ENCODE measurements around the gene ABLIM2. TPM values are rescaled to one million over a fixed set of nuclear protein-coding genes. Genes with fewer than 3 reads are reported as not detected.

ABLIM2 gene
- total and polyA plus RNA-seq, 2 experiments from 2014 or later: 1.5 to 4.3 TPM

- TF ChIP-seq ETS1 (IDR thresholded peaks at IDR 0.05) (no peak), CTCF (conservative IDR thresholded peaks at IDR 0.05; ENCODE audit: low read depth in 2 of 2) (no peak), EZH2phosphoT487 (IDR thresholded peaks at IDR 0.05; ENCODE audit: unreplicated experiment) (no peak), JUNB (IDR thresholded peaks at IDR 0.05; ENCODE audit: unreplicated experiment) (no peak)
Measured at GRCh38 chr4:7995135-7995534, 163.5 kb downstream of the ABLIM2 start (continued).

- Mint-ChIP-seq H3K27me3 (ENCODE audit: insufficient read depth, low read depth, poor library complexity) (peaks cover 10% of the 10 kb centered on the region), H3K9me3 (no peaks in the 10 kb centered on the region), H3K4me3 (no peak overlapping the region), H3K36me3 (ENCODE audit: low read depth) (no peaks in the 10 kb centered on the region), H3K4me1 (peaks cover 9% of the 10 kb centered on the region), H3K27ac (no peak overlapping the region)
- H3K4me3 ChIP-seq: no peak overlapping the region
- no peak overlapping the region for H3K4me2 ChIP-seq
- no peak overlapping the region for H3K27ac ChIP-seq (ENCODE audit: low read depth)
- no peaks in the 10 kb centered on the region for H3K9me2 ChIP-seq (ENCODE audit: insufficient read depth)
- H3K4me1 ChIP-seq (ENCODE audit: insufficient read depth): no peaks in the 10 kb centered on the region
- no peaks in the 10 kb centered on the region for H3K79me2 ChIP-seq (replicated peaks; ENCODE audit: insufficient read depth)
- H3K36me3 ChIP-seq (ENCODE audit: insufficient read depth): no peaks in the 10 kb centered on the region
- H2AFZ ChIP-seq: no peak overlapping the region
- ATAC-seq (no peak), DNase-seq (ENCODE audit: low spot score) (no peak)
- no peaks in the 10 kb centered on the region for H4K20me1 ChIP-seq (replicated peaks; ENCODE audit: insufficient read depth)
- no peaks in the 10 kb centered on the region for H3F3A ChIP-seq (replicated peaks; ENCODE audit: low read depth)
- no peaks in the 10 kb centered on the region for H3K27me3 ChIP-seq (ENCODE audit: insufficient read depth)
- no peak; a peak in 1 of 4 replicates for TF ChIP-seq CTCF (conservative IDR thresholded peaks at IDR 0.05; ENCODE audit: low read depth in 2 of 2)
- TF ChIP-seq ETS1 (IDR thresholded peaks at IDR 0.05): no peak
- TF ChIP-seq EZH2phosphoT487 (IDR thresholded peaks at IDR 0.05; ENCODE audit: unreplicated experiment): no peak
- no peak for TF ChIP-seq ZNF462 (CRISPR knock-in tag; IDR thresholded peaks at IDR 0.05)
- no peak for TF ChIP-seq REST (IDR thresholded peaks at IDR 0.05; ENCODE audit: unreplicated experiment)
- TF ChIP-seq CREB1 (CRISPR knock-in tag; IDR thresholded peaks at IDR 0.05; ENCODE audit: low read depth): no peak
- no peak for TF ChIP-seq JUNB (IDR thresholded peaks at IDR 0.05; ENCODE audit: unreplicated experiment)
Measured at GRCh38 chr4:7993671-7994070, 164.9 kb downstream of the ABLIM2 start.
